Skin of body (tissue), 2 donors: ENCODE data around the gene GABRG3. TPM values are rescaled to one million over a fixed set of nuclear protein-coding genes. Genes with fewer than 3 reads are reported as not detected.

Experiments
- DNase-seq: peaks from one replicate; lab custom pipeline; 2025; lab: John Stamatoyannopoulos, UW
- total RNA-seq: library from RNA; depleted of rRNA; stranded (reverse); fragments of >200 nt; gene quantifications from one replicate; pipeline ENCODE4 v1.2.3, GENCODE V29; 2014

The GABRG3 gene
- total RNA-seq, 1 donor from 2014 or later: 0.89 TPM

GRCh38 chr15:27399241-27399640 lies 428.3 kb downstream of the GABRG3 start:
- no peak for DNase-seq

- no peak for DNase-seq
Measured at GRCh38 chr15:27401471-27401870, 430.5 kb downstream of the GABRG3 start.

GRCh38 chr15:27408428-27408827 lies 437.4 kb downstream of the GABRG3 start:
- DNase-seq: no peak

- DNase-seq: no peak
Measured at GRCh38 chr15:27410996-27411605, 440.1 kb downstream of the GABRG3 start.

- DNase-seq: no peak
Measured at GRCh38 chr15:27412415-27412814, 441.4 kb downstream of the GABRG3 start.

GRCh38 chr15:27414168-27414870 lies 443.3 kb downstream of the GABRG3 start:
- DNase-seq: no peak

- no peak for DNase-seq
Measured at GRCh38 chr15:27418726-27419125, 447.7 kb downstream of the GABRG3 start.

- DNase-seq: no peak
Measured at GRCh38 chr15:27422997-27423396, 452.0 kb downstream of the GABRG3 start.

GRCh38 chr15:27426805-27427204 lies 455.8 kb downstream of the GABRG3 start:
- DNase-seq: peak; percentile 80

- DNase-seq: peak; percentile 25
Measured at GRCh38 chr15:27427276-27427675, 456.3 kb downstream of the GABRG3 start.

GRCh38 chr15:27428151-27428550 lies 457.2 kb downstream of the GABRG3 start:
- DNase-seq: no peak

GRCh38 chr15:27429577-27429976 lies 458.6 kb downstream of the GABRG3 start:
- DNase-seq: no peak

- no peak for DNase-seq
Measured at GRCh38 chr15:27433604-27434003, 462.6 kb downstream of the GABRG3 start.

- DNase-seq: no peak
Measured at GRCh38 chr15:27438403-27439375, 467.7 kb downstream of the GABRG3 start.

- DNase-seq: no peak
Measured at GRCh38 chr15:27441120-27441519, 470.1 kb downstream of the GABRG3 start.

- DNase-seq: no peak
Measured at GRCh38 chr15:27448234-27448633, 477.3 kb downstream of the GABRG3 start.

GRCh38 chr15:27448986-27449385 lies 478.0 kb downstream of the GABRG3 start:
- DNase-seq: no peak

GRCh38 chr15:27449941-27450340 lies 479.0 kb downstream of the GABRG3 start:
- no peak for DNase-seq

- DNase-seq: no peak
Measured at GRCh38 chr15:27454281-27455075, 483.5 kb downstream of the GABRG3 start.

- DNase-seq: no peak
Measured at GRCh38 chr15:27456807-27457206, 485.8 kb downstream of the GABRG3 start.

GRCh38 chr15:27457766-27458165 lies 486.8 kb downstream of the GABRG3 start:
- no peak for DNase-seq
